ENCODE measurements around the gene PANK4. TPM values are rescaled to one million over a fixed set of nuclear protein-coding genes. Genes with fewer than 3 reads are reported as not detected.

The PANK4 gene
- polyA plus RNA-seq, 1 experiment: 17.1 TPM

DNA sequence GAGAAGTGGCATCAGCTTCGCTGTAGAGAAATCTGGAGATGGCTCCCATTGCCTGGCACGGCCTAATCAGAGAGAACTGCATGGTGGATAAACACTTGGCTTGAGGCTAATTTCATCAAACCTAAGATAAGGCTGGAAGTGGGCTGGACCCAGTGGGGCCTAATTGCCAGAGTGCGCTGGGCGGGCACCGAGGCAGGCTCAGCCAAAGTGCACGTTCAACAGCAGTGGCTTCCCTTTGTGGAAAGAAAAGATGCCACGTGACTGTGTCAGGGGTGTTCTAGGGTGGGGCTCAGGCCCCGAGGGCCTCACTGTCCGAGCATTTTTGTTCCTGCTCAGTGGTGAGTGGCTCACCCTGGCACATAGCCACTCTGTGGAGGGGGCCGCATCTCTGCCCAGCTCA lies 44.5 kb downstream of the PANK4 start:
- ChIA-PET POLR2A (no interaction called here), CTCF (no interaction called here)
- Histone ChIP-seq H3K27me3 (ENCODE audit: control insufficient read depth, insufficient read depth, low read length) (no peaks in the 10 kb centered on the region), H3K36me3 (ENCODE audit: control insufficient read depth, insufficient read depth, low read length) (no peaks in the 10 kb centered on the region), H3K4me3 (ENCODE audit: low read depth, low read length) (no peak overlapping the region)
- TF ChIP-seq, protein P1, sequence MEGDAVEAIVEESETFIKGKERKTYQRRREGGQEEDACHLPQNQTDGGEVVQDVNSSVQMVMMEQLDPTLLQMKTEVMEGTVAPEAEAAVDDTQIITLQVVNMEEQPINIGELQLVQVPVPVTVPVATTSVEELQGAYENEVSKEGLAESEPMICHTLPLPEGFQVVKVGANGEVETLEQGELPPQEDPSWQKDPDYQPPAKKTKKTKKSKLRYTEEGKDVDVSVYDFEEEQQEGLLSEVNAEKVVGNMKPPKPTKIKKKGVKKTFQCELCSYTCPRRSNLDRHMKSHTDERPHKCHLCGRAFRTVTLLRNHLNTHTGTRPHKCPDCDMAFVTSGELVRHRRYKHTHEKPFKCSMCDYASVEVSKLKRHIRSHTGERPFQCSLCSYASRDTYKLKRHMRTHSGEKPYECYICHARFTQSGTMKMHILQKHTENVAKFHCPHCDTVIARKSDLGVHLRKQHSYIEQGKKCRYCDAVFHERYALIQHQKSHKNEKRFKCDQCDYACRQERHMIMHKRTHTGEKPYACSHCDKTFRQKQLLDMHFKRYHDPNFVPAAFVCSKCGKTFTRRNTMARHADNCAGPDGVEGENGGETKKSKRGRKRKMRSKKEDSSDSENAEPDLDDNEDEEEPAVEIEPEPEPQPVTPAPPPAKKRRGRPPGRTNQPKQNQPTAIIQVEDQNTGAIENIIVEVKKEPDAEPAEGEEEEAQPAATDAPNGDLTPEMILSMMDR (IDR thresholded peaks at IDR 0.05; ENCODE audit: insufficient read depth, low read depth, low read length): no peak
- DNase-seq (ENCODE audit: low read depth): no peak

GRCh38 chr1:2480986-2481364 lies 45.4 kb downstream of the PANK4 start:
- no peak for DNase-seq (ENCODE audit: low read depth)
- Histone ChIP-seq H3K4me3 (ENCODE audit: low read depth, low read length) (no peak overlapping the region), H3K36me3 (ENCODE audit: control insufficient read depth, insufficient read depth, low read length) (no peaks in the 10 kb centered on the region), H3K27me3 (ENCODE audit: control insufficient read depth, insufficient read depth, low read length) (no peaks in the 10 kb centered on the region)
- TF ChIP-seq, protein P1 (IDR thresholded peaks at IDR 0.05; ENCODE audit: insufficient read depth, low read depth, low read length): no peak
- ChIA-PET CTCF (no interaction called here), POLR2A (no interaction called here)

GRCh38 chr1:2480236-2480985 lies 46.0 kb downstream of the PANK4 start:
- CTCF ChIA-PET: no interaction called here
- DNase-seq (ENCODE audit: low read depth): no peak
- Histone ChIP-seq H3K4me3 (ENCODE audit: low read depth, low read length) (no peak overlapping the region), H3K36me3 (ENCODE audit: control insufficient read depth, insufficient read depth, low read length) (no peaks in the 10 kb centered on the region), H3K27me3 (ENCODE audit: control insufficient read depth, insufficient read depth, low read length) (no peaks in the 10 kb centered on the region)
- TF ChIP-seq, protein P1 (IDR thresholded peaks at IDR 0.05; ENCODE audit: insufficient read depth, low read depth, low read length): no peak
- POLR2A ChIA-PET: no interaction called here

GRCh38 chr1:2479618-2480017 lies 46.8 kb downstream of the PANK4 start:
- no peak for DNase-seq (ENCODE audit: low read depth)
- Histone ChIP-seq H3K4me3 (ENCODE audit: low read depth, low read length) (no peak overlapping the region), H3K36me3 (ENCODE audit: control insufficient read depth, insufficient read depth, low read length) (no peaks in the 10 kb centered on the region), H3K27me3 (ENCODE audit: control insufficient read depth, insufficient read depth, low read length) (no peaks in the 10 kb centered on the region)
- TF ChIP-seq, protein P1 (IDR thresholded peaks at IDR 0.05; ENCODE audit: insufficient read depth, low read depth, low read length): no peak
- POLR2A ChIA-PET: no interaction called here
- CTCF ChIA-PET: no interaction called here

DNA sequence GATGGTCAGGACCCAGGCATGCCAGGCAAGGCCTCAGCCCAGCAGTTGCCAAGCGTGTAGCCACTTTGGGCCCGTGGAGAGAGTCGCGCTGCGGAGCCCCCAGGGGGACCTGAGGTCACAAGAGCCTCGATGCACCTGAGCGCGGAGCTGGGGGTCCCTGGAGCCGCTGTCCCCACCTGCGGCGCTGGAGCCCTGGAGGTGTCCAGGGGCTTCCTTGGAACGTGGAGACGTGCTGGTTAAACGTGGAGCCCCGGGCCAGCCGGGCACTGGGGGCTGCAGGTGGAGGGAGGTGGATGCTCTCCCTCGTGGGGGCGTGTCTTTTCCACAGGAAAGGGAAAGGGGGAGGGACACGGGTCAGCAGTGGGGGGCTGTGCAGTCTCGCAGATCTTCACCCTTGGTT lies 47.2 kb downstream of the PANK4 start:
- Histone ChIP-seq H3K4me3 (ENCODE audit: low read depth, low read length) (no peak overlapping the region), H3K27me3 (ENCODE audit: control insufficient read depth, insufficient read depth, low read length) (no peaks in the 10 kb centered on the region), H3K36me3 (ENCODE audit: control insufficient read depth, insufficient read depth, low read length) (no peaks in the 10 kb centered on the region)
- DNase-seq (ENCODE audit: low read depth): no peak
- TF ChIP-seq, protein P1 (IDR thresholded peaks at IDR 0.05; ENCODE audit: insufficient read depth, low read depth, low read length): no peak
- POLR2A ChIA-PET: no interaction called here
- CTCF ChIA-PET: no interaction called here

Measured in BJ (cell line).